ENCODE results near the gene TRIM28. TPM values are rescaled to one million over a fixed set of nuclear protein-coding genes. Genes with fewer than 3 reads are reported as not detected.
"Not testable (repeated sequence)": the region's sequence is repeated elsewhere in the genome, so short reads cannot be mapped to it uniquely, and the experiment has no call there.

The TRIM28 gene
- polyA plus RNA-seq (ENCODE audit: insufficient read length in 4 of 4), result 100 to 1,000 TPM; 677 to 796 (median 712) TPM

- DNase-seq (ENCODE audit: low read depth in 4 of 4, low spot score in 3 of 4), result peak; percentile 95 to 98 (median 97)
Observed at GRCh38 chr19:58543826-58544590, at the start of gene TRIM28. TSS of gene TRIM28 (plus strand) at chr19:58544064. CDS start at chr19:58544758, 694 bp downstream.

GRCh38 chr19:58497634-58498170 lies 46.2 kb upstream of the TRIM28 start:
- no peak for DNase-seq (ENCODE audit: low read depth in 4 of 4, low spot score in 3 of 4)

GRCh38 chr19:58498316-58499020 lies 45.4 kb upstream of the TRIM28 start:
- no peak for DNase-seq (ENCODE audit: low read depth in 4 of 4, low spot score in 3 of 4)

GRCh38 chr19:58499021-58499927 lies 44.6 kb upstream of the TRIM28 start:
- DNase-seq (ENCODE audit: low read depth in 4 of 4, low spot score in 3 of 4), result peak; percentile 94 to 97 (median 95)

- DNase-seq (ENCODE audit: low read depth in 4 of 4, low spot score in 3 of 4), result no peak
Observed at GRCh38 chr19:58500242-58500641, 43.6 kb upstream of the TRIM28 start.

GRCh38 chr19:58507602-58508223 lies 36.2 kb upstream of the TRIM28 start:
- DNase-seq (ENCODE audit: low read depth in 4 of 4, low spot score in 3 of 4), result not testable (repeated sequence)

GRCh38 chr19:58509731-58510083 lies 34.2 kb upstream of the TRIM28 start:
- no peak for DNase-seq (ENCODE audit: low read depth in 4 of 4, low spot score in 3 of 4)

GRCh38 chr19:58510084-58510862 lies 33.6 kb upstream of the TRIM28 start:
- DNase-seq (ENCODE audit: low read depth in 4 of 4, low spot score in 3 of 4), result no peak

- no peak for DNase-seq (ENCODE audit: low read depth in 4 of 4, low spot score in 3 of 4)
Observed at GRCh38 chr19:58511353-58512208, 32.3 kb upstream of the TRIM28 start, which contains the start of gene SLC27A5. TSS of gene SLC27A5 (minus strand) at chr19:58511992. CDS start at chr19:58511955, 37 bp downstream.

- DNase-seq (ENCODE audit: low read depth in 4 of 4, low spot score in 3 of 4), result no peak
Observed at GRCh38 chr19:58513213-58513693, 30.6 kb upstream of the TRIM28 start.

- peak; percentile 63 to 86 (median 79) for DNase-seq (ENCODE audit: low read depth in 4 of 4, low spot score in 3 of 4)
Observed at GRCh38 chr19:58513694-58514563, 29.9 kb upstream of the TRIM28 start.

GRCh38 chr19:58514564-58515022 lies 29.3 kb upstream of the TRIM28 start:
- no peak for DNase-seq (ENCODE audit: low read depth in 4 of 4, low spot score in 3 of 4)

- DNase-seq (ENCODE audit: low read depth in 4 of 4, low spot score in 3 of 4), result no peak
Observed at GRCh38 chr19:58515259-58515658, 28.6 kb upstream of the TRIM28 start.

- no peak for DNase-seq (ENCODE audit: low read depth in 4 of 4, low spot score in 3 of 4)
Observed at GRCh38 chr19:58516246-58516836, 27.5 kb upstream of the TRIM28 start.

GRCh38 chr19:58516964-58517833 lies 26.7 kb upstream of the TRIM28 start:
- no peak for DNase-seq (ENCODE audit: low read depth in 4 of 4, low spot score in 3 of 4)
